Neutrophil (primary cell): Measurements from ENCODE around the gene CEP112.

Source experiments
- H3K27ac ChIP-seq: fragments of 200-600 bp; sonication (generic); 2 replicates; pipeline ENCODE4 v1.5.1; 2016; ENCODE audit warnings: mild to moderate bottlenecking, moderate library complexity
- H3K27me3 ChIP-seq: fragments of 200-600 bp; sonication (generic); 2 replicates; pipeline ENCODE4 v1.6.0; 2016; ENCODE audit warnings: mild to moderate bottlenecking
- H3K36me3 ChIP-seq: fragments of 200-600 bp; sonication (generic); 2 replicates; pipeline ENCODE4 v1.5.1; 2017
- H3K4me1 ChIP-seq, 2 experiments: fragments of 200-600 bp in 1 of 2; sonication (generic) in 1 of 2; 1 replicate in 1 of 2; 2 replicates in 1 of 2; pipeline versions ENCODE4 v1.5.1 to v1.6.1; 2013 to 2016; ENCODE audit warnings: low read depth in 1 of 2, low read length in 1 of 2, mild to moderate bottlenecking in 1 of 2, moderate library complexity in 1 of 2; ENCODE audit not compliant: control insufficient read depth in 1 of 2, insufficient read depth in 1 of 2
- H3K4me3 ChIP-seq, 2 experiments: fragments of 200-600 bp in 1 of 2; sonication (generic) in 1 of 2; 1 replicate in 1 of 2; 2 replicates in 1 of 2; pipeline ENCODE4 v1.5.1; 2013 to 2016; ENCODE audit warnings: low read depth in 1 of 2, low read length in 1 of 2, mild to moderate bottlenecking in 1 of 2, moderate library complexity in 1 of 2
- H3K9me3 ChIP-seq: fragments of 200-600 bp; sonication (generic); 2 replicates; pipeline ENCODE4 v1.5.1; 2016
- CTCF ChIP-seq: fragments of 200-600 bp; sonication (generic); IDR thresholded peaks from 2 replicates; pipeline ENCODE4 v1.5.1; 2016; ENCODE audit warnings: antibody characterized with exemption

The CEP112 gene

GRCh38 chr17:65638221-65638975 is 553.5 kb downstream of the CEP112 start:
- no peak for TF ChIP-seq CTCF
- Histone ChIP-seq H3K4me3 (no peak overlapping the region), H3K27ac (no peak overlapping the region), H3K4me1 (no peaks in the 10 kb centered on the region), H3K27me3 (no peaks in the 10 kb centered on the region), H3K36me3 (no peaks in the 10 kb centered on the region), H3K9me3 (no peaks in the 10 kb centered on the region)

- no peaks in the 10 kb centered on the region for H3K9me3 ChIP-seq
- no peak overlapping the region for H3K27ac ChIP-seq
- no peak for TF ChIP-seq CTCF
- no peaks in the 10 kb centered on the region for H3K27me3 ChIP-seq
- H3K36me3 ChIP-seq = no peaks in the 10 kb centered on the region
- H3K4me1 ChIP-seq = no peaks in the 10 kb centered on the region
- no peak overlapping the region for H3K4me3 ChIP-seq
Observed at GRCh38 chr17:65637786-65638185, 554.1 kb downstream of the CEP112 start.

GRCh38 chr17:65634533-65634932 is 557.4 kb downstream of the CEP112 start:
- Histone ChIP-seq H3K27ac (no peak overlapping the region), H3K9me3 (no peaks in the 10 kb centered on the region), H3K4me1 (no peaks in the 10 kb centered on the region), H3K36me3 (no peaks in the 10 kb centered on the region), H3K4me3 (no peak overlapping the region), H3K27me3 (no peaks in the 10 kb centered on the region)
- TF ChIP-seq CTCF = no peak

- H3K36me3 ChIP-seq = no peaks in the 10 kb centered on the region
- no peaks in the 10 kb centered on the region for H3K4me1 ChIP-seq
- no peak overlapping the region for H3K27ac ChIP-seq
- no peak overlapping the region for H3K4me3 ChIP-seq
- H3K27me3 ChIP-seq = no peaks in the 10 kb centered on the region
- no peaks in the 10 kb centered on the region for H3K9me3 ChIP-seq
- TF ChIP-seq CTCF = no peak
Observed at GRCh38 chr17:65633988-65634387, 557.9 kb downstream of the CEP112 start.

- Histone ChIP-seq H3K36me3 (no peaks in the 10 kb centered on the region), H3K4me1 (no peaks in the 10 kb centered on the region), H3K27me3 (no peaks in the 10 kb centered on the region), H3K9me3 (no peaks in the 10 kb centered on the region), H3K4me3 (no peak overlapping the region), H3K27ac (no peak overlapping the region)
- no peak for TF ChIP-seq CTCF
Observed at GRCh38 chr17:65633146-65633881, 558.6 kb downstream of the CEP112 start.
